OCI-LY1 (cell line): ENCODE measurements around the gene ZGRF1.

ENCODE experiments used
- H2AFZ ChIP-seq: fragments of 200-600 bp; sonication (generic), shearing (Covaris generic); 2 replicates; pipeline ENCODE4 v1.6.0; 2014; ENCODE audit warnings: antibody characterized with exemption, mild to moderate bottlenecking, low read length
- H3F3A ChIP-seq: fragments of 200-600 bp; sonication (generic), shearing (Covaris generic); 2 replicates; pipeline ENCODE4 v1.6.0; 2014; ENCODE audit warnings: mild to moderate bottlenecking, antibody characterized with exemption, low read length, moderate library complexity; ENCODE audit not compliant: insufficient read depth
- H3K27ac ChIP-seq: fragments of 200-600 bp; sonication (generic); 2 replicates; pipeline ENCODE4 v1.5.1; 2014; ENCODE audit warnings: low read length, mixed run types, mild to moderate bottlenecking, low read depth; ENCODE audit not compliant: poor library complexity, severe bottlenecking
- H3K27me3 ChIP-seq: fragments of 200-600 bp; sonication (generic); 2 replicates; pipeline ENCODE4 v1.6.0; 2014; ENCODE audit warnings: antibody characterized with exemption, mild to moderate bottlenecking, low read length, moderate library complexity; ENCODE audit not compliant: insufficient read depth
- H3K36me3 ChIP-seq: fragments of 200-600 bp; sonication (generic); 2 replicates; pipeline ENCODE4 v1.6.1; 2014; ENCODE audit warnings: mild to moderate bottlenecking, antibody characterized with exemption, low read length, moderate library complexity, mixed read lengths; ENCODE audit not compliant: insufficient read depth
- H3K4me1 ChIP-seq: fragments of 200-600 bp; sonication (generic); 2 replicates; pipeline ENCODE4 v1.5.1; 2014; ENCODE audit warnings: mild to moderate bottlenecking, low read length, moderate library complexity; ENCODE audit not compliant: insufficient read depth, severe bottlenecking
- H3K4me2 ChIP-seq: fragments of 200-600 bp; sonication (generic), shearing (Covaris generic); 2 replicates; pipeline ENCODE4 v1.6.1; 2014; ENCODE audit warnings: low read length
- H3K4me3 ChIP-seq: fragments of 200-600 bp; sonication (generic); 2 replicates; pipeline ENCODE4 v1.5.1; 2014; ENCODE audit warnings: low read length, low read depth, mild to moderate bottlenecking, mixed read lengths; ENCODE audit not compliant: poor library complexity, severe bottlenecking
- H3K79me2 ChIP-seq: fragments of 200-600 bp; shearing (Covaris generic); 2 replicates; pipeline ENCODE4 v1.6.1; 2016; ENCODE audit warnings: mixed run types, low read length, mixed read lengths; ENCODE audit not compliant: insufficient read depth
- H3K9ac ChIP-seq: fragments of 200-600 bp; sonication (generic), shearing (Covaris generic); 2 replicates; pipeline ENCODE4 v1.6.1; 2014; ENCODE audit warnings: mild to moderate bottlenecking, low read length, mixed read lengths
- H3K9me2 ChIP-seq: fragments of 200-600 bp; sonication (generic), shearing (Covaris generic); 2 replicates; pipeline ENCODE4 v1.6.1; 2014; ENCODE audit warnings: low read depth, mild to moderate bottlenecking, low read length, mixed read lengths
- H3K9me3 ChIP-seq: fragments of 200-600 bp; shearing (Covaris generic); 2 replicates; pipeline ENCODE4 v1.6.1; 2014; ENCODE audit warnings: low read length, mixed read lengths
- H4K20me1 ChIP-seq: fragments of 200-600 bp; sonication (generic), shearing (Covaris generic); 2 replicates; pipeline ENCODE4 v1.6.0; 2016; ENCODE audit warnings: mild to moderate bottlenecking, low read length; ENCODE audit not compliant: insufficient read depth
- EZH2 ChIP-seq: fragments of 200-600 bp; sonication (generic), shearing (Covaris generic); IDR thresholded peaks from 2 replicates; pipeline ENCODE4 v1.8.0; 2017; ENCODE audit warnings: borderline replicate concordance, mixed run types, mild to moderate bottlenecking, antibody characterized with exemption, low read length, moderate library complexity, mixed read lengths
- TF ChIP-seq, protein P1 (sequence below): fragments of 200-600 bp; sonication (generic), shearing (Covaris generic); IDR thresholded peaks from 2 replicates; pipeline ENCODE4 v1.5.1; 2017; ENCODE audit warnings: mild to moderate bottlenecking, antibody characterized with exemption, low read length, moderate library complexity, mixed read lengths

ZGRF1 gene

DNA sequence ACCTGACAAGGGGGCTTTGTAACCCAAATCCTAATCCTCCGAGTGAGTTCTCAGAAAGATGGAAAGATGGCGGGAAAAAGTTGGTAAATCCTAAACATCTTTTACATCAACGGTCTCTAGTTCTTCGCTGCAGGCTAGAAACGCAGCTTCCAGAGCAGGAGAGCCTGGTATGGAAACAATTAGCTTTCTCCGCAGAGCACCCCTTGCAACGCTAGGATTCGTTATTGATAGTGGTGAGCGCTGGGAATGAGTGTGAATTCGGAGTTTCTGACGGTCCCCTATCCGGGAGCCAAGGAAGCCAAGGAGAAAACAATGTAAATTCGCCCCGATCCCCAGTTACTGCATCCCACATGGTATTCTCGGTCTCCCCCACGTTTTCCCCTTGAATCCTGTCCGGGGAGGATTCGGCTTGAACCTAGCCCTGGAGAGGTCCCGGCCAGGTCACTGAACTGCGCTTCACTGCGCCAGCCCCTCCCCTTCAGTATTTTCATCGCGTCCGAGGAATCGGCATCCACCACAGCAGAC lies 116.0 kb downstream of the ZGRF1 start:
- Histone ChIP-seq H4K20me1 (no peaks in the 10 kb centered on the region), H3F3A (no peaks in the 10 kb centered on the region), H2AFZ (no peak overlapping the region), H3K4me2 (peak overlapping the region; percentile 46; the same call in 1 of the 2 replicates), H3K36me3 (no peaks in the 10 kb centered on the region), H3K27me3 (no peaks in the 10 kb centered on the region; the same call in 1 of the 2 replicates), H3K27ac (no peak overlapping the region), H3K79me2 (no peaks in the 10 kb centered on the region), H3K9me2 (no peaks in the 10 kb centered on the region), H3K4me1 (peaks cover 37% of the 10 kb centered on the region), H3K4me3 (peak overlapping the region; percentile 37), H3K9me3 (no peaks in the 10 kb centered on the region), H3K9ac (no peak overlapping the region)
- no peak for TF ChIP-seq EZH2
- TF ChIP-seq, protein P1, sequence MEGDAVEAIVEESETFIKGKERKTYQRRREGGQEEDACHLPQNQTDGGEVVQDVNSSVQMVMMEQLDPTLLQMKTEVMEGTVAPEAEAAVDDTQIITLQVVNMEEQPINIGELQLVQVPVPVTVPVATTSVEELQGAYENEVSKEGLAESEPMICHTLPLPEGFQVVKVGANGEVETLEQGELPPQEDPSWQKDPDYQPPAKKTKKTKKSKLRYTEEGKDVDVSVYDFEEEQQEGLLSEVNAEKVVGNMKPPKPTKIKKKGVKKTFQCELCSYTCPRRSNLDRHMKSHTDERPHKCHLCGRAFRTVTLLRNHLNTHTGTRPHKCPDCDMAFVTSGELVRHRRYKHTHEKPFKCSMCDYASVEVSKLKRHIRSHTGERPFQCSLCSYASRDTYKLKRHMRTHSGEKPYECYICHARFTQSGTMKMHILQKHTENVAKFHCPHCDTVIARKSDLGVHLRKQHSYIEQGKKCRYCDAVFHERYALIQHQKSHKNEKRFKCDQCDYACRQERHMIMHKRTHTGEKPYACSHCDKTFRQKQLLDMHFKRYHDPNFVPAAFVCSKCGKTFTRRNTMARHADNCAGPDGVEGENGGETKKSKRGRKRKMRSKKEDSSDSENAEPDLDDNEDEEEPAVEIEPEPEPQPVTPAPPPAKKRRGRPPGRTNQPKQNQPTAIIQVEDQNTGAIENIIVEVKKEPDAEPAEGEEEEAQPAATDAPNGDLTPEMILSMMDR: no peak

DNA sequence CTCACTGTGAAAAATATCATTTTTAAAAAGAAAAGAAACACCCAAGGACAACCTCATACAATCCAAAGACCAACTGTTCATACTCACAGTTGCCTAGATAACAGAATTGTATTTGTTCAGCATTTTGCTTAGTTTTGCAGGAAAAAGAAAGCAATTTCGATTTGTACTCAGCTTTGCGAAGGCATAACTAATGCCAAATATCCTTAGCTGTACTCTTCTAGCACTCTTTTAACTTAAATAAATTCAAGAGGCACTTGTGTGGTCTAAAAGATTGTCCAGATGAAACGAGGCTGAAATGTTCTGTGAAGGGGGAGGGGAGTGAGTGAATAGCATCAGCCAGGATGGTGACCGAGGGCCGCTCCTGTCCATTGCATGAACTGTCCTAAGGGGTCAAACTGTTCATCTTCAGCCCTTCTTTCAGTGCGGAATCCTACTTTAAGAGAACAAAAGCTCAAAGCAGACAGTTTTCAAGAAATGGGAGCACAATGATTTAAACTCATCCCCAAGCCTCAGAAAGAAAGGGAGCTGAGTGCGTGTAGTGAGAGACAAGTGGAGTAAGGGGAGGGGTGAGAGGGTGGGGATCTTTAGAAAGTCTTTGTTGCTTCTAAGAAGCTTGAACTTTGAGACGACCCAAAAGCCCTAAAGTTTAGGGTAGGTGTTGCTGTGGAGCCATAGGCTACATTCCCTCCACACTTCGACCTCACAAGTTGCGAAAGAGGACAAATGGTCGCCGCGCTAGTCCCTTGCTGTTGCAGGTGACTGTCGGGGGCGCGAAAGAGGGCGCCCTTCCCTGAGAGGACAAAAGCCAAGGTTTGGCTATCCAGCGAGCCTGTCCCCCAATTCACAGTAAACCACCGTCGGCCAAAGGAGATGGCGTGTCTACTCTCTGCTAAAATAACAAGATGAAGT lies 116.8 kb downstream of the ZGRF1 start:
- H3K4me1 ChIP-seq: peaks cover 42% of the 10 kb centered on the region
- H3K79me2 ChIP-seq: no peaks in the 10 kb centered on the region
- H3K4me2 ChIP-seq: no peak overlapping the region
- H3K9me3 ChIP-seq: no peaks in the 10 kb centered on the region
- no peaks in the 10 kb centered on the region for H4K20me1 ChIP-seq
- no peaks in the 10 kb centered on the region for H3F3A ChIP-seq
- H3K9me2 ChIP-seq: no peaks in the 10 kb centered on the region
- H2AFZ ChIP-seq: no peak overlapping the region
- TF ChIP-seq, protein P1: peak; percentile 8; the same call in 1 of the 2 replicates
- no peak for TF ChIP-seq EZH2
- no peak overlapping the region for H3K9ac ChIP-seq
- H3K27me3 ChIP-seq: peaks cover under 1% of the 10 kb centered on the region; the same call in 1 of the 2 replicates
- H3K36me3 ChIP-seq: no peaks in the 10 kb centered on the region
- no peak overlapping the region for H3K4me3 ChIP-seq
- H3K27ac ChIP-seq: no peak overlapping the region

DNA sequence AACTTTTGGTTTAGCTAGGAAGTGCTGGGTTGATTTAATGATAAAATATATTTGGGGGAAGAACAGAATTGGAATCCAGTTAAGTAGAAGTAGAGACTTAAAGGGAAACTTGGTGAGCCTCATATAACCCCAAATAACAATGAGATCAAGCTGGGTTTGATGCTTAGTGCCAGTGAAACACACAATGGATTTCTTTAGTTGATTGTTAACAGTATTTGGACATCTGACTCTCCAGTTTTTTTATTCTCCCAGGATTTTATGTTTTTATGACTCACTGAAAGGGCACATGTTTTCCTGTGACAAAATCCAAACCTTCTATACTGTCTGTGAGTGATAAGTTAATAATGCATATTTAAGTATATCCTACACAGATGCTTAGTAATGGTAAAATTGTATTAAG lies 118.0 kb downstream of the ZGRF1 start:
- Histone ChIP-seq H3F3A (no peaks in the 10 kb centered on the region), H3K9me2 (no peaks in the 10 kb centered on the region), H3K79me2 (no peaks in the 10 kb centered on the region), H3K36me3 (no peaks in the 10 kb centered on the region), H4K20me1 (no peaks in the 10 kb centered on the region), H3K4me2 (no peak overlapping the region), H3K27me3 (peaks cover 8% of the 10 kb centered on the region; the same call in 1 of the 2 replicates), H3K9ac (no peak overlapping the region), H3K27ac (no peak overlapping the region), H3K4me3 (no peak overlapping the region), H3K9me3 (no peaks in the 10 kb centered on the region), H2AFZ (no peak overlapping the region), H3K4me1 (peaks cover 43% of the 10 kb centered on the region)
- TF ChIP-seq, protein P1: no peak
- no peak for TF ChIP-seq EZH2
